ENCODE data around the gene SAMD14.

DNA sequence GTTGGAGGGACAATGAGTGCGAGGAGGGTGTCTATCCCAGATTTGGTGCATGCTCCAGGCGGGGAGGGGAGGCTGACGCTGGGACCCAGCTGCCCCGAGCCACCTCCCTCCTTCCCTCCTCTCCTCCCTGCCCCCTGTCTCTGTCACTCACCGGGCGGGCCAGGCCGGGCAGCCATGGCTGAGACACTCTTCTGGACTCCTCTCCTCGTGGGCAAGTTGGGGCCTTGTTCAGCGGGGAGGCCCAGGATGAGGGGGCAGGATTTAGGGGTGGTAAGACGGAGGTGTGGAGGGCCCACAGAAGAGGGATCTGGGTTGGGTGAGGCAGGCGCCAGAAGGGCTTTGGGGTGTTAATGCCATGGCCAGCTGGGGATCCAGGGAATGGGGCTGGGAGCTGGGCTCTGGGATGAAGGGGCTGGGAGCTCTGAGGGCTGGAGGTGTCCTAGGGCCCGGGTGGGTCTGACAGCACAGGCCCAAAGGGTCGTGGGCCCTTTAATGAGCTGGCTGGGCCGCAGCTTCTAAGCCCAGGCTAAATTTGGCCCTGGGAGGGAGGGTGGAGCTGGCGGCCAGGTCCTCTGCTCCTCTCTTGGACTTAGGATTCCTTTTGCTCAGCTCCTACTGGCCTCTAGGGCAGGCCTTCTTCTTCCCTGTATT is 36.0 kb upstream of the SAMD14 start, which contains the start of gene SGCA:
- TF ChIP-seq, protein P1, sequence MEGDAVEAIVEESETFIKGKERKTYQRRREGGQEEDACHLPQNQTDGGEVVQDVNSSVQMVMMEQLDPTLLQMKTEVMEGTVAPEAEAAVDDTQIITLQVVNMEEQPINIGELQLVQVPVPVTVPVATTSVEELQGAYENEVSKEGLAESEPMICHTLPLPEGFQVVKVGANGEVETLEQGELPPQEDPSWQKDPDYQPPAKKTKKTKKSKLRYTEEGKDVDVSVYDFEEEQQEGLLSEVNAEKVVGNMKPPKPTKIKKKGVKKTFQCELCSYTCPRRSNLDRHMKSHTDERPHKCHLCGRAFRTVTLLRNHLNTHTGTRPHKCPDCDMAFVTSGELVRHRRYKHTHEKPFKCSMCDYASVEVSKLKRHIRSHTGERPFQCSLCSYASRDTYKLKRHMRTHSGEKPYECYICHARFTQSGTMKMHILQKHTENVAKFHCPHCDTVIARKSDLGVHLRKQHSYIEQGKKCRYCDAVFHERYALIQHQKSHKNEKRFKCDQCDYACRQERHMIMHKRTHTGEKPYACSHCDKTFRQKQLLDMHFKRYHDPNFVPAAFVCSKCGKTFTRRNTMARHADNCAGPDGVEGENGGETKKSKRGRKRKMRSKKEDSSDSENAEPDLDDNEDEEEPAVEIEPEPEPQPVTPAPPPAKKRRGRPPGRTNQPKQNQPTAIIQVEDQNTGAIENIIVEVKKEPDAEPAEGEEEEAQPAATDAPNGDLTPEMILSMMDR (conservative IDR thresholded peaks at IDR 0.05; ENCODE audit: low read depth in 2 of 2) = no peak
- TF ChIP-seq POLR2AphosphoS5 (IDR thresholded peaks at IDR 0.05; ENCODE audit: low read depth) = no peak
- no peak for TF ChIP-seq EZH2 (IDR thresholded peaks at IDR 0.05; ENCODE audit: low read depth, unreplicated experiment)
- TF ChIP-seq, protein P2, sequence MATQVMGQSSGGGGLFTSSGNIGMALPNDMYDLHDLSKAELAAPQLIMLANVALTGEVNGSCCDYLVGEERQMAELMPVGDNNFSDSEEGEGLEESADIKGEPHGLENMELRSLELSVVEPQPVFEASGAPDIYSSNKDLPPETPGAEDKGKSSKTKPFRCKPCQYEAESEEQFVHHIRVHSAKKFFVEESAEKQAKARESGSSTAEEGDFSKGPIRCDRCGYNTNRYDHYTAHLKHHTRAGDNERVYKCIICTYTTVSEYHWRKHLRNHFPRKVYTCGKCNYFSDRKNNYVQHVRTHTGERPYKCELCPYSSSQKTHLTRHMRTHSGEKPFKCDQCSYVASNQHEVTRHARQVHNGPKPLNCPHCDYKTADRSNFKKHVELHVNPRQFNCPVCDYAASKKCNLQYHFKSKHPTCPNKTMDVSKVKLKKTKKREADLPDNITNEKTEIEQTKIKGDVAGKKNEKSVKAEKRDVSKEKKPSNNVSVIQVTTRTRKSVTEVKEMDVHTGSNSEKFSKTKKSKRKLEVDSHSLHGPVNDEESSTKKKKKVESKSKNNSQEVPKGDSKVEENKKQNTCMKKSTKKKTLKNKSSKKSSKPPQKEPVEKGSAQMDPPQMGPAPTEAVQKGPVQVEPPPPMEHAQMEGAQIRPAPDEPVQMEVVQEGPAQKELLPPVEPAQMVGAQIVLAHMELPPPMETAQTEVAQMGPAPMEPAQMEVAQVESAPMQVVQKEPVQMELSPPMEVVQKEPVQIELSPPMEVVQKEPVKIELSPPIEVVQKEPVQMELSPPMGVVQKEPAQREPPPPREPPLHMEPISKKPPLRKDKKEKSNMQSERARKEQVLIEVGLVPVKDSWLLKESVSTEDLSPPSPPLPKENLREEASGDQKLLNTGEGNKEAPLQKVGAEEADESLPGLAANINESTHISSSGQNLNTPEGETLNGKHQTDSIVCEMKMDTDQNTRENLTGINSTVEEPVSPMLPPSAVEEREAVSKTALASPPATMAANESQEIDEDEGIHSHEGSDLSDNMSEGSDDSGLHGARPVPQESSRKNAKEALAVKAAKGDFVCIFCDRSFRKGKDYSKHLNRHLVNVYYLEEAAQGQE (IDR thresholded peaks at IDR 0.05; ENCODE audit: unreplicated experiment) = no peak
- TF ChIP-seq EZH2phosphoT487 (IDR thresholded peaks at IDR 0.05; ENCODE audit: unreplicated experiment) = no peak
- TF ChIP-seq ZNF331 (CRISPR knock-in tag; IDR thresholded peaks at IDR 0.05; ENCODE audit: low read depth) = no peak
- TF ChIP-seq, protein P3, sequence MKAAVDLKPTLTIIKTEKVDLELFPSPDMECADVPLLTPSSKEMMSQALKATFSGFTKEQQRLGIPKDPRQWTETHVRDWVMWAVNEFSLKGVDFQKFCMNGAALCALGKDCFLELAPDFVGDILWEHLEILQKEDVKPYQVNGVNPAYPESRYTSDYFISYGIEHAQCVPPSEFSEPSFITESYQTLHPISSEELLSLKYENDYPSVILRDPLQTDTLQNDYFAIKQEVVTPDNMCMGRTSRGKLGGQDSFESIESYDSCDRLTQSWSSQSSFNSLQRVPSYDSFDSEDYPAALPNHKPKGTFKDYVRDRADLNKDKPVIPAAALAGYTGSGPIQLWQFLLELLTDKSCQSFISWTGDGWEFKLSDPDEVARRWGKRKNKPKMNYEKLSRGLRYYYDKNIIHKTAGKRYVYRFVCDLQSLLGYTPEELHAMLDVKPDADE (IDR thresholded peaks at IDR 0.05) = no peak

Measured in GM23338 (cell line).